Activated T-helper 1 cell treated with Interleukin-2 at 50 U/mL for 16 hours (primary cell): ENCODE measurements around the gene GAN.
A peak's percentile ranks its signal among the peaks of the same experiment; 100 is the strongest.

Experiments
- DNase-seq: peaks from one replicate; pipeline ENCODE4 v3.0.0-alpha.2; 2020; ENCODE audit warnings: low read depth

GAN gene, protein sequence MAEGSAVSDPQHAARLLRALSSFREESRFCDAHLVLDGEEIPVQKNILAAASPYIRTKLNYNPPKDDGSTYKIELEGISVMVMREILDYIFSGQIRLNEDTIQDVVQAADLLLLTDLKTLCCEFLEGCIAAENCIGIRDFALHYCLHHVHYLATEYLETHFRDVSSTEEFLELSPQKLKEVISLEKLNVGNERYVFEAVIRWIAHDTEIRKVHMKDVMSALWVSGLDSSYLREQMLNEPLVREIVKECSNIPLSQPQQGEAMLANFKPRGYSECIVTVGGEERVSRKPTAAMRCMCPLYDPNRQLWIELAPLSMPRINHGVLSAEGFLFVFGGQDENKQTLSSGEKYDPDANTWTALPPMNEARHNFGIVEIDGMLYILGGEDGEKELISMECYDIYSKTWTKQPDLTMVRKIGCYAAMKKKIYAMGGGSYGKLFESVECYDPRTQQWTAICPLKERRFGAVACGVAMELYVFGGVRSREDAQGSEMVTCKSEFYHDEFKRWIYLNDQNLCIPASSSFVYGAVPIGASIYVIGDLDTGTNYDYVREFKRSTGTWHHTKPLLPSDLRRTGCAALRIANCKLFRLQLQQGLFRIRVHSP

DNA sequence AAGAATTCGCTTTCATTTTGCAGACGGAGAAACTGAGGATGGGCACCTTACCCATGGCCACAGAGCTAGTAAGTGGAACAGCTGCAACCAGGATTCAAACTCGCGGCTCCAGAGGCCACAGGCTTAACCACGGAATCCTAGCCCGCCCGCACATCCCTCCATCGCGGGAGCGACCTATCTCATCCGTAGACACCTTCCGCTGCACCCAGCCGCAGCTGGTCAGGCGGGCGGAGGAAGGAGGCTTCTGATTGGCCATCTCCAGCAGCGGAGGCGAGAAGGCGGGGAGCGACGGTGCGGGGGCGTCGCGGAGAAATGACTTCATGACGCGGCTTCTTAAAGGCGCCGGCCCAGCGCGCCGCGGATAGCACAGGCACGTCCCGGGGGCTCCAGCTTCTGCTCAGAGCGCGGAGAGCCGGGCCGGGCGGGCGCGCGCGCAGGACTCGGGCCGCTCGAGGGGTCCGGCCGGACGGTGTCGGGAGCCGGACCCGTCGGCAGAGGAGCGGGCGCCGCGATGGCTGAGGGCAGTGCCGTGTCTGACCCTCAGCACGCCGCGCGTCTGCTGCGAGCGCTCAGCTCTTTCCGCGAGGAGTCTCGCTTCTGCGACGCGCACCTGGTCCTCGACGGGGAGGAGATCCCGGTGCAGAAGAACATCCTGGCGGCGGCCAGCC is at the start of gene GAN:
Gene GAN, plus strand, starts transcription at position 360 of the 668 bp plus-strand sequence. Its CDS starts 152 bp downstream, at position 512.
- DNase-seq = peak; percentile 86

DNA sequence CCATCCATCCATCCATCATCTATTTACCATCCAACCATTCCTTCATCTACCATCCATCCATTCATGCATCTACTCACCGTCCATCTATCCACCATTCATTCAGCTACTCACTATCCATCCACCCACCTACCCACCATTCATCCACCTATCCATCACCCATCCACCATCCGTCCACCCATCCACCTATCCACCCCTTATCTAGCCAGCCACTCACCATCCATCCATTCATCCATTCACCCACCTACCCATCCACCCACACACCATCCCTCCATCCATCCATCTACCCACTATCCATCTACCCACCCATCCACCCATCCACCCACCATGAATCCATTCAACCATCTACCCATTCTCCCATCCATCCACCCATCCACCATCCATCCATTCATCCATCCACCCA is 49.7 kb upstream of the GAN start:
- no peak for DNase-seq

DNA sequence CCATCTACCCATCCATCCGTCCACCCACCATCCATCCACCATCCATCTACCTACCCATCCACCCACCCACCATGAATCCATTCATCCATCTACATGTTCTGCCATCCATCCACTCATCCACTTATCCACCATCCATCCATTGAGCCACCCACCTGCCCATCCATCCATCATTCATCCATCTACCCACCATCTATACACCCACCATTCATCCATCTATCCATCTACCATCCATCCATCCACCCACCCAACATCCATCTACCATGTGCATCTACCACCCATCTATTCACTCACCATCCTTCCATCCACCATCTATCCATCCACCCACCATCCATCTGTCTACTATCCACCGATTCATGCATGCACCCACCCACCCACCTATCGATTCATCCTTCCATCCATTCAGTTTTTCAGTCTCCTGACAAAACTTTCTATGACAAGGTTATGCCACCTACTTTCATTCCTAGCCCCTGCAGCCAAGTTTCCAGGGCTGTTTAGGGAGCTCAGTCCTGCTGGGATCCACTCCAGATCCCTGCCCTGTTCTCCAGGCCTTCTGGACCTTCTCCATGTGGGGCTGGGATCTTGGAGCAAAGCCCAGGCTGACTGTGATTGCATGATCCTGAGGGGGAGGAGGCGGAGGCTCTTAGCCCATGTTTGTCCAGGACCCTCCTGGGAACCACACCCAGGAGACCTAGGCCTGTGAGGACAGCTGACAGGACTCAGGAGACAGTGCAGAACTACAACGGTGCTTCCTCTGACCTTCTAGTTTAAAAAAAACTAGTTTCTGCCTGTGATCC is 48.9 kb upstream of the GAN start:
- DNase-seq = no peak

DNA sequence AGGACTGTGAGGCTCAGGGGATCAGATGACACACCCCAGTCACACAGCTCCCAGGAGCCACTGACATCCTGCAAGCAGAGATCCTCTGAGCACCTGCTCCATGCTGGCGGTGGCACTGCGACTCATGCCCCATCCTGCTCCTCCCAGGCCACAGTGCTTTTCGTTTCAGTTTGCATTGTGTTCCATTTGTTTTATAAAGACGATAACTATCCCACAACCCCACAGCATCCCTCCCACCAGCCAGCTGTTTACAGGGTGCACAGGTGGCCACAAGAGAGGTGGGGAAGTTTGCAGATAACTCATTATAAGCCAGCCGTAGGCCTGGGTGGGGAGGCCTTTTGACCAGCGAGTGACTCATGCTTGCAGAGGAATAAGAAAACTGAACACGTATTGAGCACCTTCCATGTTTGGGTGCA is 48.1 kb upstream of the GAN start:
- no peak for DNase-seq

DNA sequence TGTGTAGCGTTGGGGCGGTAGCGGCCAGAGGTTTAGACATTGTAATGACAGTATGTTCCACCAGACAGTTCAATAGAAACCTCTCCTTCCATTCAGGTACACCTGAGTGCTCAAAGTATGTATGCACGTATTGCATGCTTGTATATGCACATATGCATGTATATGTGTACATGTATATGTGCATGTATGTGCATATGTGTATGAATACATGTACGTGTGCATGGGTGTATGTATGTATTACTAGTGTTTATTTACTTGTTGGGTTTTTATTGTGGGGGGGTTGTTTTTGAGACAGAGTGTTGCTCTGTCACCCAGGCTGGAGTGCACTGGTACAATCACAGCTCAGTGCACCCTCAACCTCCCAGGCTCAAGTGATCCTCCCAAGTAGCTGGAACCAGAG is 46.3 kb upstream of the GAN start:
- DNase-seq = no peak

- DNase-seq = no peak
Observed at GRCh38 chr16:81273223-81273950, 41.4 kb upstream of the GAN start.

GRCh38 chr16:81275064-81275532 is 39.7 kb upstream of the GAN start:
- DNase-seq = no peak

GRCh38 chr16:81275795-81276194 is 39.0 kb upstream of the GAN start:
- no peak for DNase-seq

- no peak for DNase-seq
Observed at GRCh38 chr16:81276323-81276722, 38.4 kb upstream of the GAN start.

- no peak for DNase-seq
Observed at GRCh38 chr16:81277541-81278080, 37.2 kb upstream of the GAN start.

DNA sequence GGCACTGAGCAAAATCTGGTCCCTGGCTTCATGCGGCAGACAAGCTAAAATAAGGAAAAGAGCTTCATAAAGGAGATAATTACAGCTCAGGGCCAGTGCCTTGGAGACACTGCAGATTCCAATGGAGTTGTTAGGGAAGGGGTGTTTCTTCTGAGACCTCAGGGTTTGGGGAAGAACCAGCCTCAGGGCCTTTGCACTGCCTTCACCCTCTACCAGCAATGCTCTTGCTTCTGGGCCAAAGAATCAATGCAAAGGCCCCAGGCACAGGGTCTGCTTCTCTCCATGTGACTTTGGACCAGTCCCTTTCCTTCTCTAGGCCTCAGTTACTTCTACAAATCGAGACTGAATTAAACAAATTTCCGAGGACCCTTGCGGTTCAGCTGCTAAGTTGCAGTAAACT is 36.2 kb upstream of the GAN start:
- no peak for DNase-seq

- DNase-seq = no peak
Observed at GRCh38 chr16:81279392-81279791, 35.4 kb upstream of the GAN start.

DNA sequence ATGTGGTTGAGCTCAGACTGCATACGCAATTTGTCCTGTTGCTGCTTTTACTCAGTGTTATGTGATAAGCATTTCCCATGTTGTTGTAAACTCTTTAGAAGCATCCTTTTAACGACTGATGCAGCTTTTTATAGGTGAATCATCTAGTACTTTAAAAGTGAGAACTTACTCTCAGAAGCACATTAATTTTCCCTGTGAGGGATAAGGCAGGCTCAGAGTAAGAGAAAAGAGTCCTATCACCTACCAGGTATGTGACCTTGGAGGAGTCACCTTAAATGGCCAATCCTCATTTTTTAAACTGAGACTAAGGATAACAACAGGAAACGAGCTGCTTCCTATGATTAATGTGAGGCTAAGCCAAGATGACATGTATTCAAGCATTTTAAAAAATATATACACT is 34.4 kb upstream of the GAN start:
- no peak for DNase-seq

DNA sequence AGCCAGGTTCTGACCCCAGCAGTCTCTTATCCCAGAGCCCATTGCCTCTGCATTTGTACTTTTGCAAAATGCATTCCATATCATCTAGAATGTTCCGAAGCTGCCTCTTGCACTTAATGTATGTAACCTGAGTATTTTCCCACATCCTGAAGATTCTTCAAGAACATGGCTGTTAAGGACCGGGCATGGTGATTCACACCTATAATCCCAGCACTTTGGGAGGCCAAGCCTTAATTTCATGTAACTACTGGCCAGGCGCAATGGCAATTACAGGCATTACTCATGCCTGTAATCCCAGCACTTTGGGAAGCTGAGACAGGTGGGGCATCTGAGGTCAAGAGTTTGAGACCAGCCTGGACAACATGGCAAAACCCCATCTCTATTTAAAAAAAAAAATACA is 31.7 kb upstream of the GAN start:
- DNase-seq = no peak

DNA sequence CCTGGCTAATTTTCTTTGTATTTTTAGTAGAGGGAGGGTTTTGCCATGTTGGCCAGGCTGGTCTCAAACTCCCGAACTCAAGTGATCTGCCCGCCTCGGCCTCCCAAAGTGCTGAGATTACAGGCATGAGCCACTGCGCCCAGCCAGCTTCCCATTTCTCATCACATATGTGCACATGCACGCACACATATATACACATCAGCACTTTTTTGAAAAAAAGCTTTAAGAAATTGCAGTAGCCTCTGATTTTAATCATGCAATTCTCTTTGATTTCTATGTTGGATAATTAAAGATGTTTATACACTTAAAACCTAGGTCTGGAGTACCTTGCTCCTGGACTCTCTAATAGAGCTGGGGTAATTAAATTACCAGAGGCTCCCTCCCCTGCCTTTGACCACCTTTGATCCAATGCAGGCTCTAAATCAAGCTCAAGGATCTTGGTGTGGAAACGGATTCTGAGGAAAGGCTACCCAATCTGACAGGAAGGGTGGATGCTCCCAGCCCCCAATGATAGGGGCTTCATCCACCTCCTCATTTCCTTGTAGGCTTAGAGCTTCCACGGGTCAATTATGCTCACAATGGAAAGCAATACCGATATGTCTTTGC is 29.7 kb upstream of the GAN start:
- DNase-seq = no peak

DNA sequence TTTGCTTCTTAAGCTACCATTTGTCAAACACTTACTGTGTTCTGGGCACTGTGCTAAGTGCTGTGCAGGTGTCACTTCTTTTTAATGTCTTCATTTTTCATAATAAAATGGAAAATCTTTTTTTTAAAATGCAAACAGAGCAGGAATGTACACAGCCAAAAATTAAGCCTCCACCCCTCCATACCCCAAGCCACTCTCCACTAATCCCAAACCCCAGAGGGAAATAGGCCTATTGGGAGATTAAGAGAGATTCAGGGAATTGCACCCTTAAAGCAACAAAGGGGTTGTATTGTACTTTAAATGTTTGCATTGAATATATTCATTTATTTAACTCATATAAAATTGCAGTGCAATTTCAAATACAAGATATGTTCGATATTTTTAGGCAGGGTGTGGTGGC is 28.6 kb upstream of the GAN start:
- DNase-seq = no peak

DNA sequence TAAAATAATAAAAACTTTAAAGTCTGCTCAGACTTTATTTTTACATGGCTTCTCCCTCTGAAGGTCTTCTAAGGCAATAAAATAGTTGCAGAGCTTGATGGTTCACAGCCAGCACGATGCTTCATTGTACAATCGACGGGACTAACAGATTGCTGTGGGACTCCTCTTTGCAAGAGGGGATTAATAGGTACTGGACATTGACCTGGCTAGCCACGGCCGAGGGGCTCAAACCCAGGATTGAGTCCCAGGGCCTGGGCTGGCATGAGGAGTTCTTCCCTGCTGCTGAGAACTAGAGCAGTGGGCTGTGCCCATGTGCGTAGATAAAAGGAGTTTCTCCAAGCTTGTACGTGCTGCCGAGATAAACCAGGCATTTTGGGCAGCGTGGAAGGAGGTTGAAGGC is 23.6 kb upstream of the GAN start:
- no peak for DNase-seq

DNA sequence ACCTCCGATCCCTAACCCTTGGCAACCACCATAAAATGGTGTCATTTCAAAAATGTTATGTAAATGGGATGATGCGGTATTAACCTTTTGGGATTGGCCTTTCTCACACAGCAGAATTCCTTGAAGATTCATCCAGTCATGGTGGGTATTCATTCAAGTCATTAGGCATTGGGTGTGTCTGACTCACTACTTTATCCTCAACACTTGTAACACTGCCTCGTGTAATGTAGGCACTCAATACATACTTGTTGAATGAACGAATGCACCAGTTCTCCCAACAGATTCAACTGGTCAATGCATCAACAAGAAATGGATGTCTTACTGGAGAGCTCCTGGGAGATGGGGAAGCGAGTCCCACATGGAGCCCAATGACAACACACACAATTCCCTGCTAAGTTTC is 21.8 kb upstream of the GAN start:
- DNase-seq = no peak

GRCh38 chr16:81293909-81294802 is 20.6 kb upstream of the GAN start:
- no peak for DNase-seq

DNA sequence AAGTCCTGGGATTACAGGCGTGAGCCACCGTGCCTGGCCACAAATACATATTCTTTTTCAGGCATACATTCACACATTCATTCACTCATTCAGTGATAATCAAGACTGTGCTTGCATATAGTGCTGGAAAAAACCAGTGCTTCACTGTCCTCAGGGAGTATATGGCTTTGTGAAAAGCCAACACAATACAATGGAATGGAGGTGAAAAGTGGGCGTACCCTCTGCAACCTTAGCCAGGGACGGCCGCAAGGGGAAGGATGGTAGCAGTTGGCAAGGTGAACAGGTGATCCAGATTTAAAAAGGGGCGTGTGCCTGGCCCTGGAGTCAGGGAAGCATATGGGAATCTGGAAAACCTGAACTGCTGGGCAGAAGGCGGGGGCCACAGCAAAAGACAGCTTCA is 18.1 kb upstream of the GAN start:
- no peak for DNase-seq
